Body of pancreas (tissue), 4 donors: Measurements from ENCODE around the gene PFKFB4. TPM values are rescaled to one million over a fixed set of nuclear protein-coding genes. Genes with fewer than 3 reads are reported as not detected.

Source experiments
- ATAC-seq: fragments of 150-250 bp; one replicate; pipeline ENCODE4 v1.9.1; 2016
- DNase-seq, 4 donors: peaks; one replicate each; pipeline ENCODE4 v3.0.0-alpha.2; 2019
- H3K27ac ChIP-seq, 4 donors: fragments of 200-600 bp; sonication (generic); 1 replicate in 3 of 4; 2 replicates in 1 of 4; pipeline versions ENCODE4 v1.5.1 to v1.6.1; 2016 to 2019; ENCODE audit warnings: mild to moderate bottlenecking in 1 of 4, mixed read lengths in 1 of 4, moderate library complexity in 1 of 4
- H3K27me3 ChIP-seq, 2 donors: fragments of 200-600 bp; sonication (generic); one replicate each; pipeline ENCODE4 v1.6.0; 2016; ENCODE audit warnings: mild to moderate bottlenecking in 1 of 2
- H3K36me3 ChIP-seq, 2 donors: fragments of 200-600 bp; sonication (generic); replicated peaks in 1 of 2; 2 replicates each; pipeline ENCODE4 v1.5.1; 2016; ENCODE audit warnings: low read depth in 2 of 2; ENCODE audit not compliant: insufficient read depth in 1 of 2
- H3K4me1 ChIP-seq: fragments of 200-600 bp; sonication (generic); one replicate; pipeline ENCODE4 v1.6.0; 2016
- H3K4me3 ChIP-seq, 2 donors: fragments of 200-600 bp; sonication (generic); 1 replicate in 1 of 2; 2 replicates in 1 of 2; pipeline ENCODE4 v1.5.1; 2016 to 2019
- H3K9me3 ChIP-seq, 3 donors: fragments of 200-600 bp; sonication (generic); 1 replicate in 2 of 3; 2 replicates in 1 of 3; pipeline ENCODE4 v1.5.1; 2016
- POLR2A ChIP-seq, 3 donors: fragments of 450-650 bp; IDR thresholded peaks; one replicate each; pipeline ENCODE4 v1.6.1; 2016; ENCODE audit warnings: antibody characterized with exemption in 3 of 3, mild to moderate bottlenecking in 2 of 3
- WGBS, 2 donors: methylation state at CpG; one replicate each; pipeline ENCODE4 v1.1.5; 2017; 5-methylcytosine and 5-hydroxymethylcytosine counted together
- intact Hi-C: fragments of 100-400 bp; cut with DNase I; formaldehyde crosslinking; loops from one replicate; pipeline ENCODE4 v1.15.1; 2023
- total RNA-seq, 2 donors: library from RNA; depleted of rRNA; stranded (reverse); fragments of >200 nt; gene quantifications; one replicate each; pipeline ENCODE4 v1.1.0, GENCODE V29; 2016
- TF ChIP-seq, protein P1 (sequence below), 7 experiments: fragments of 450-650 bp in 4 of 7; fragments of 200-600 bp in 3 of 7; sonication (generic) in 3 of 7; IDR thresholded peaks; one replicate each; pipeline ENCODE4 v1.5.1; 2016 to 2019; ENCODE audit warnings: antibody characterized with exemption in 7 of 7

PFKFB4 gene
- total RNA-seq, 2 donors from 2014 or later: 8.9 to 11.4 TPM

DNA sequence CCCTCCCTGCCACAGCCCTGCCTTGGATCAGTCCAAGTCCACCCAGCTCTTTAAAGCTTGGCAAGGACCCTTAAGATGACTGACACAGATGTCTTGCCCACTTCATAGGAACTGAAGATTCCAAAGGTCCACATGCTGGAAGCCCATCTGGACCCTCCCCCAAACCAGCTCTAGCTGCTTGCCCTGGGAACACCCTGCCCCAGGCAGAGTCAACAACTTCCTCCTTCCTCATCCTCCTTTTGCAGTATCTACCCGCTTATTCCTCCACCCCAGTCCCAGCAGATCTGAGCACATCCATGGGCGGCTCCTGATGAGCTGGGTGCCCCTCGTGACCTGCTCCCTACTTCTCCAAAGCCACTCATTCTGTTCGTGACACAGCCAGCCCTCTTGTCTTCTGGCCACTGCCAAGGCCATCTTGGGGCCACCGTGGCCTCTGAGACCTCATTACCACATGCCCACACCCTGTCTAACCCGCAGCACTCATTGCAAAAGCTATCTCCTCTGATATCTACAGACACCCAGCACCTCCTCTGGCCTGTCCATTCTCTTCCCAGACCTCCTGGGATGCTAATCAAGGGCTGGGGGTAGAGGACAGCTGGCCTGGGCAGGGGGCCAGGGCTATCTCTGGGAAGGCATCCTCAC lies 2.0 kb upstream of the PFKFB4 start:
- peaks cover 44% of the 10 kb centered on the region for H3K4me1 ChIP-seq
- no peak overlapping the region for H3K4me3 ChIP-seq
- no peaks in the 10 kb centered on the region for H3K27me3 ChIP-seq
- H3K9me3 ChIP-seq: no peaks in the 10 kb centered on the region
- TF ChIP-seq, protein P1, sequence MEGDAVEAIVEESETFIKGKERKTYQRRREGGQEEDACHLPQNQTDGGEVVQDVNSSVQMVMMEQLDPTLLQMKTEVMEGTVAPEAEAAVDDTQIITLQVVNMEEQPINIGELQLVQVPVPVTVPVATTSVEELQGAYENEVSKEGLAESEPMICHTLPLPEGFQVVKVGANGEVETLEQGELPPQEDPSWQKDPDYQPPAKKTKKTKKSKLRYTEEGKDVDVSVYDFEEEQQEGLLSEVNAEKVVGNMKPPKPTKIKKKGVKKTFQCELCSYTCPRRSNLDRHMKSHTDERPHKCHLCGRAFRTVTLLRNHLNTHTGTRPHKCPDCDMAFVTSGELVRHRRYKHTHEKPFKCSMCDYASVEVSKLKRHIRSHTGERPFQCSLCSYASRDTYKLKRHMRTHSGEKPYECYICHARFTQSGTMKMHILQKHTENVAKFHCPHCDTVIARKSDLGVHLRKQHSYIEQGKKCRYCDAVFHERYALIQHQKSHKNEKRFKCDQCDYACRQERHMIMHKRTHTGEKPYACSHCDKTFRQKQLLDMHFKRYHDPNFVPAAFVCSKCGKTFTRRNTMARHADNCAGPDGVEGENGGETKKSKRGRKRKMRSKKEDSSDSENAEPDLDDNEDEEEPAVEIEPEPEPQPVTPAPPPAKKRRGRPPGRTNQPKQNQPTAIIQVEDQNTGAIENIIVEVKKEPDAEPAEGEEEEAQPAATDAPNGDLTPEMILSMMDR (IDR thresholded peaks at IDR 0.05): no peak
- no peak for TF ChIP-seq POLR2A (IDR thresholded peaks at IDR 0.05)
- peak overlapping the region in 2 of 4 donors; percentile 4 to 75 for H3K27ac ChIP-seq
- H3K36me3 ChIP-seq: no peaks in the 10 kb centered on the region
- DNase-seq (peak in 1 of 4 donors; percentile 72), ATAC-seq (no peak)
- 45 to 55% methylated on average over 6 of the region's 6 CpGs for WGBS, 2 donors
- intact Hi-C loops: no loop called here

DNA sequence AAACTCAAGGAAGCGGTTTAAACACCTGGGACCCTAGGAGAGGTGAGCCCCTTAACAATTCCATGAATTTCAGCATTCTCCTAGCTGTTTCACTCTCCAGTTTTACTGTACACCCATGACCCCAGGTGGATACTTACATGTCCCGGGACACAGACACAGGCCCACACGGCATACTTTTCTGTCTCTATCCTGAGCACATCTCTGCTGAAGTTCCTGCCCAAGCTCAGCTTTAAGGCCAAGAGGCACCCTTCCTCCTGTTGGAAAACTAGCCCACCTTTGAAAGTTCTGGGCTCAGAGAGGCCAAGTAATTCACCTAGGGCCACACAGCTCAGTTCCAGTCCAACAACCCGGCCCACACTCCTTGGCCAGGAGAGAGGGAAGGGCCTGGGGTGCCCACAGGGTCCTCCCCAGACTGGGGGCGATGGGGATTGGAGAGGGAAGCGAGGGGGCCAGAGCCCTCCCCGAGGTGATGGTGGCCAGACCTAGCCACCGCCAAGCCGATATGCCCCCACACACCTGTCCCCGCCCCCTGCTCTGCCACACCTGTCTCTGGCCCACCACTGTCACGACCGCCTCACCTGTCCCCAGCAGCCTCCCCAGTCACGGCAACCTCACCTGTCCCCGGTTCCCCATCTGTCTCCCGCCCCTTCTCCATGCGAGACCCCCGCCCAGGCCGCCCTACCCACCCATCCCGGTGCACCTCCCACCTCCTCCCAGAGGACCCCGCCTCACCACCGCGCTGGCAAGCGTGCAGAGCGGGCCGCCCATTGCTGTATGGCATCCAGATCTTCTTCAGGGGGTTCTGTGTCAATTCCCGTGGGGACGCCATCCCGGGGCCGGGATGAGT lies 431 bp downstream of the PFKFB4 start:
- no peak for ATAC-seq
- peak in 1 of 4 donors; percentile 31 for DNase-seq
- 10 to 13% methylated on average over 14 to 23 of the region's 29 CpGs for WGBS, 2 donors
- TF ChIP-seq POLR2A (IDR thresholded peaks at IDR 0.05): peak in 2 of 3 donors; percentile 58 to 65
- TF ChIP-seq, protein P1 (IDR thresholded peaks at IDR 0.05): no peak
- peak overlapping the region; percentile 53 to 93 (median 76) for H3K27ac ChIP-seq
- H3K4me1 ChIP-seq: peaks cover 67% of the 10 kb centered on the region
- H3K9me3 ChIP-seq: no peaks in the 10 kb centered on the region
- intact Hi-C loops: no loop called here
- H3K36me3 ChIP-seq: no peaks in the 10 kb centered on the region
- no peaks in the 10 kb centered on the region for H3K27me3 ChIP-seq
- peak overlapping the region; percentile 38 to 95 for H3K4me3 ChIP-seq

DNA sequence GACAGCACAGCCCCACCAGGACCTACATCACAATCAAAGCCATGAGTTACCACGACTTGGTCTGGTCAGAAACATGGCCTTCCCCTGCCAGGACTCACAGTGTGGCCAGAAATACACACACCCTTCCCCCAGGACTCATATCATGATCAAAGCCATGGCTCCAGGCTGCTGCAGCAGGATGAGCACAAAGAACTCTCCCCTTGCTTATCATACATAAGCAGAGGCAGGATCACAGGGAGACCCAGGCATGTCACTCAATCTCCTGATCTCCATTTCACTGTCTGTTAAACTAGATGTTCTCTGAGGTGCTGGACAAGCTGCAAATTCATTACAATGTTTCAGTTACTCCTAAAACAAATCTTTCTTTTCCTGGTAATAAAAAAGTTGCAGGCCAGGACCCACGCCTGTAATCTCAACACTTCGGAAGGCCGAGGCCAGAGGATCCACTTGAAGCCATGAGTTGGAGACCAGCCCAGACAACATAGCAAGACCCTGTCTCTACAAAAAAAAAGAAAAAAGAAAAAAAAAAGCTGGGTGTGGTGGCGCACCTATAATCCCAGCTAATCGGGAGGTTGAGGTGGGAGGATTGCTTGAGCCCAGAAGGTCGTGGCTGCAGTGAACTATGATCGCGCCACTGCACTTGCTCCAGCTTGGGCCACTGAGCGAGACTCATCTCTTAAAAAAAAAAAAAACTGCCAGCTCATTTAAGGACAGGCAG lies 1.2 kb downstream of the PFKFB4 start:
- no peaks in the 10 kb centered on the region for H3K27me3 ChIP-seq
- WGBS, 2 donors: 40 to 47% methylated on average over 9 to 10 of the region's 10 CpGs
- ATAC-seq (no peak), DNase-seq (no peak)
- peaks cover 72% of the 10 kb centered on the region for H3K4me1 ChIP-seq
- H3K27ac ChIP-seq: peak overlapping the region; percentile 39 to 93 (median 76)
- TF ChIP-seq, protein P1 (IDR thresholded peaks at IDR 0.05): no peak
- no peak for TF ChIP-seq POLR2A (IDR thresholded peaks at IDR 0.05)
- intact Hi-C loops: no loop called here
- no peak overlapping the region for H3K4me3 ChIP-seq
- no peaks in the 10 kb centered on the region for H3K9me3 ChIP-seq
- no peaks in the 10 kb centered on the region for H3K36me3 ChIP-seq

DNA sequence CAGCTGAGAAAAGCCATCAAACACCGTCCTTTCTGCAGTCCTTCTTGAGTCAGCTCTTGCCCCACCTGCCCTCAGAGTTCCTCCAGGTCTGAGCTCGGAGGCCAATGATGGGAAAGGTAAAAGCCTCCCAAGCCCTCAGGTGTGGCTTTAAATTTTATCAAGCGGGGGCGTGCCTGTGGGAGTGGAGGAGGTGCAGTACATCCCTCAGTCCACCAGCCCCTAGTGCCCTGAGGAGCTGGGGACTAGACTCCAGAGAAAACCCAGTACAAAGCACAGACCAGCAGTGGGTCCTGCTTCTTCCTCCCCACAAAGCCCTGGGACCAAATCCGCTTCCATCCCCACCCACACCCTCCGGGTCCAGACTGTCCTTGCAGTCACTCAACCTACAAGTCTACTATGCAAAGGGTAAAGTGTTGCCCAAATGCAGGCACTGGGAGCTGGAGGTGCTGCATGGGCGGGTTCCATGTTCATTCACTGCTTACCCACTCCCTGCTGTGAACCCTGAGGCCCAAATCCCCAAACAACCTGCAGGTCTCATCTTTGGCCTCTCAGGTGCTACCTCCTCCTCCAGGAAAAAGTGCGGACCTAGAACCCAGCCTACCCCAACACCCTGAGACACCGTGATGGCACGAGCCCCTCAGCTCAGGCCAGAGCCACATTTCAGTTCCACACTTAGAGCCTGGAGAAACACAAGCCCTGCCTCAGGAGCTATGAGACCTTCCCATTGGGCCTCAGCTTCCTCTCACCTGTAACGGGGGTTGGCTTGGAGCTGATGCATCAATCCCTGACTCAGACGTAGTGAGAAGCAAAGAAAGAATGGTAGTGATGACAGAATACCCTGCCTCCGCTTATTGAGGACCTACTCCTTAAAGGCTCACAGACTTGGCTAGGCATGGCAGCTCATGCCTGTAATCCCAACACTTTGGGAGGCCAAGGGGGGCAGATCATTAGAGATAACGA lies 2.4 kb downstream of the PFKFB4 start:
- intact Hi-C loops: no loop called here
- WGBS, 2 donors: 62% methylated on average over 11 to 14 of the region's 14 CpGs
- H3K27ac ChIP-seq: peak overlapping the region; percentile 81 to 93 (median 88)
- no peak for TF ChIP-seq POLR2A (IDR thresholded peaks at IDR 0.05)
- TF ChIP-seq, protein P1 (IDR thresholded peaks at IDR 0.05): no peak
- DNase-seq (no peak), ATAC-seq (no peak)
- H3K4me3 ChIP-seq: no peak overlapping the region
- H3K36me3 ChIP-seq: no peaks in the 10 kb centered on the region
- no peaks in the 10 kb centered on the region for H3K27me3 ChIP-seq
- peaks cover 77% of the 10 kb centered on the region for H3K4me1 ChIP-seq
- no peaks in the 10 kb centered on the region for H3K9me3 ChIP-seq
